GM15510 (cell line): ENCODE measurements around the gene SNX8.

Experiments used
- POLR2A ChIP-seq: IDR thresholded peaks from 3 replicates; pipeline ENCODE4 v1.6.1; 2011; ENCODE audit warnings: borderline replicate concordance; ENCODE audit not compliant: insufficient read length; ENCODE audit errors: extremely low read depth

Gene SNX8

GRCh38 chr7:2256306-2257045 lies 57.8 kb downstream of the SNX8 start:
- no peak for TF ChIP-seq POLR2A

DNA sequence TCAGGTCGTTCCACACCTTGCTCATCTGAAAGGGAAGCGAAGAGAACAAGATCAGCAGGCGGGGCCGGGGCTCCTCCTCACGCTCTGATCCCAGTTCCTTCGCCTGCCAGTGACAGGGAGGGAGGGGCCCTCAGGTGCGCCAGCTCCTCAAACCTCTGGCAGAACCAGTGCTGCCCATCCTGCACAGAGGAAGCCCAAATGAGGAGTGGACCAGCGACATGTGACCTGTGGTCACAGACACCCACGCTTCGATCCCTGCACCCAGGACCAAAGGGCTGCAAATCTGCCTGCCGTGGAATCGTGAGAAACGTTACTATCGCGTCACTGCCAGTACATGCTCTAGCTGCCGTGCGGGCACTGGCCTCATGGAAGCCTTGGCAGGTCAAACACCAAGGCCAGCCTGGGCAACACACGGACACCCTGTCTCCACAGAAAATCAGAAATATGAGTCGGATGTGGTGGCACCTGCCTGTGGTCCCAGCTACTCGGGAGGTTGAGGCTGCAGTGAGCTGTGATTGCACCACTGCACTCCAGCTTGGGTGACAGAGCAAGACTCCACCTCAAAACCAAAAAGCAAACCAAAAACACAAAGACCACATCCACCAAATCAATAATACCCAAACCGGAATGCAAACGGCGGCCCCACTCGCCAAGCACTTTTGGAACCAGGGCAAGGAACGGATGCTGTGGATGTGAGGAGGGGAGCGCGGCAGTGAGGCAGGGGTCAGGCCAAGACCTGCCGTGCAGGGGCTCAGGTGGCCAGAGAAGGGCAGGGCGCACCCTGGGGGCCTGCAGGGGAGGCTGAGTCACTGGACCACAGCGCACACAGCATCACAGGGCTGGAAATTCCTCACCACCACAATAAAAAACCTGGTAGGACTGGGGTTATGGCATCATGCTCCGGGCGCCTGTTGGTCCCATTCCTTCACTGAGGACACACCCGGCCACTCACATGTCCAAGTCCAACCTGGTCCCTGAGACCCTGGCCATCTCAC lies 58.8 kb downstream of the SNX8 start:
- TF ChIP-seq POLR2A = no peak

DNA sequence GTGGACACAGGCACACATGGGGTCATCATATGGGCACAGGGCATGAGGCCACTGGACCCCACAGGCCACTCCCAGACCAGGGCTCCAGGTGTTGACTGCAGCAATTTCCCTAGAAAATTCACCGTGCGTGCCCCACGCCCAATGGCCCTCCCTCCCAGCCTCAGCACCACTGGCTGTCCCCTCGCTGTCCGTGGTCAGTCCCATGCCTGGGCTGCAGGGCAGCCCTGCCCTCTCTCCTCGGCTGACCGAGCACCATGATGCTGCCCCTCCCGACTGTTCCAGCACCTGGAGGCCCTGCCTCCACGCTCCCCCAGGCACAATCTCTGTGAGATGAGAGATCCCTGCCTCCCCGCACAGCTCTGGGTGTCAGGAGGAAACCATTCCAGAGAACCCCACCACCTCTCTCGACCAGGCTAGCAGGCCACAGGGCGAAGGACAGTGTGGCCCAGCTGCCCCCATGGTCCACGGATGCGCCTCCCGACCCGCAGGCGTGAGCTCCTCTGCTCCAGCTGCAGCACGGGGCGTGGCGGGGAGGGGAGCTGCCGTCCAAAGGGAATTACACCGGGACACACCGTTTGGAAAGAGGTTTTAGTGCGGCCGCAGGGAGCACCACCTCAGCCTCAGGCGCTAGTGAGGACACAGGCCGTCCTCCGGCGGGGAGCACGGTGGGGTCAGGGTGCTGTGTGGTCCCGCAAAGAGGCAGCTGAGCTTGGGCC lies 59.7 kb downstream of the SNX8 start:
- TF ChIP-seq POLR2A = no peak

GRCh38 chr7:2253525-2254244 lies 60.6 kb downstream of the SNX8 start:
- no peak for TF ChIP-seq POLR2A

DNA sequence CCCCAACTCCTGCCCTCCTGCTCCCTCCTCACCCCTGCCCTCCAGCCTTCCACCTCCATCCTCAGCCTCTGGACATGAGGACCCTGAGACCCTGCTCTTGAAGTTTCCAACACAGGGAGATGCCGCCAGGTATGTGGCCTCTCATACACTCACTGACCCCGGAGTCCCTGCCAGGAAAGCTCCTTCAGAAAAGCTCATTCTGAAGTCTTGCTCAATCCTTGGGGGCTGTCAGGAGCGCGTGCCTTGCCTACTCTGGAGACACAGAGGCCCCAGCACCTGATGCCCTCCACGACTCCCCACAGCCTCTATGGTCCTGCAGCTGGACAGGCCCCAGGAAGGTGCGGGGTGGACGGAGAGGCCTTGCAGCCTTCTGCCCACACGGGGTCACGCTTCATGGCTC lies 61.2 kb downstream of the SNX8 start:
- no peak for TF ChIP-seq POLR2A

- no peak for TF ChIP-seq POLR2A
These were observed 62.1 kb downstream of the SNX8 start for GRCh38 chr7:2251841-2252771.

GRCh38 chr7:2251381-2251780 lies 62.9 kb downstream of the SNX8 start:
- TF ChIP-seq POLR2A = no peak

DNA sequence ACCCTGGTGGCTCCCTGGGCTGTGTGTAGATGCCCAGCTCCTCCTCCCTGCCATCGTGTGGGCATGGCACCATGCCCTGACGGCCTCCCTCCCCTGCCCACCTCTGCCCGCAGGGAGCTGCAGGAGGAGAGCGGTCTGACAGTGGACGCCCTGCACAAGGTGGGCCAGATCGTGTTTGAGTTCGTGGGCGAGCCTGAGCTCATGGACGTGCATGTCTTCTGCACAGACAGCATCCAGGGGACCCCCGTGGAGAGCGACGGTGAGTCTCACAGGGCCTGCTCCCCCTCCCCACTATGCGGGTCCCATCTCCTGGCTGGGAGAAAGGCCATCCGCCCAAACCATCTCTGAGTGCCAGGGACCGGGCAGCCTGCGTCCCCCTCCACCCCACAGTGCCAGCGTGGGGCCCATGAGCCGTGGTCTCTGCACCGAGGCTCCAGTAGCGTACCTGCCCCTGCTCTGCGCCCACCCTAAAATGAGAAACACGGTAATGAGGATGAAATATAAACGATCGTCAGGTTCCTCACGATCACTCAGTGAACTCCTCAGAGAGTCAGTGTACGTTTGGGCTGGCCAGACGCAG lies 64.4 kb downstream of the SNX8 start:
- TF ChIP-seq POLR2A = no peak

DNA sequence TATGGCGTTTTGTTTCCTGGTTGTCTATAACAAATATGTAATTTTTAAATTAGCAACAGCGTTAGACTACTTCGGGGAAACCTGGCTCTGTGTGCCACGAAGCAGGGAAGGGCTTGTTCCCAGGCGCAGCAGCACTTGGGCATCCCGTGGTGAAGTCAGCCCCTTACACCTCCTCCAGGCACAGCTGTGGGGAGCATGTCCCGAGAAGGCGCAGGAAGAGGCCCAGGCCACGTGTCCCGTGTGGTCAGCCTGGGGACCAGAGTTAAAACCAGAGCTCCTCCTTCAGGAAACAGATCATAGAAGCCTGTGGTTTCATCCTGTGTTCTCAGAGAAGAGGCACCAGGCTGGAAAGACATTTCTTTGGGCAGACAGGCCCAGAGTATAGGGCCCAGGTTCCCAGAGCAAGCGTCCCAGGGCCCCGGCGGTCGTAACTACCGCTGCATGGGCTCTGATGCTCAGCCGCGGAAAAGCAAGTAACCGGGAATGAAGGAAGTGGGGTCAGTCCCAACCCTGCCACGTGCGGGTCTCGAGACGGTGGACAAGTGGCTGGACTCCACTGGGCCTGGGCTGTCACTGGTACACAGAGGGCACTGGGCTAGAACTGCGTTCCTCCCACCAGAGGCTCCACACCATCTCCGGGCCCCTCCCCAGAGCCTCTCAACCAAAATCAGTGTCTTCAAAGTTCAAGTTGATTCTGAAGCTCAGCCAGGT lies 65.1 kb downstream of the SNX8 start:
- peak; percentile 8 for TF ChIP-seq POLR2A

GRCh38 chr7:2247141-2247995 lies 66.9 kb downstream of the SNX8 start:
- no peak for TF ChIP-seq POLR2A

GRCh38 chr7:2245883-2246675 lies 68.2 kb downstream of the SNX8 start:
- TF ChIP-seq POLR2A = no peak
